Epithelial cell of esophagus (primary cell): ENCODE measurements around the gene KRTAP9-1.

Source experiments
- DNase-seq: peaks from one replicate; pipeline ENCODE4 v3.0.0; 2010; ENCODE audit warnings: low read depth
- H3K4me3 ChIP-seq: 2 replicates; pipeline ENCODE4 v1.5.1; 2011; ENCODE audit warnings: mild to moderate bottlenecking, low read length, control low read depth
- TF ChIP-seq, protein P1 (sequence below): IDR thresholded peaks from 2 replicates; pipeline ENCODE4 v1.5.1; 2011; ENCODE audit warnings: low read depth, mild to moderate bottlenecking, low read length, control low read depth, inconsistent platforms; ENCODE audit not compliant: insufficient read depth; ENCODE audit errors: missing control alignments

KRTAP9-1 gene

DNA sequence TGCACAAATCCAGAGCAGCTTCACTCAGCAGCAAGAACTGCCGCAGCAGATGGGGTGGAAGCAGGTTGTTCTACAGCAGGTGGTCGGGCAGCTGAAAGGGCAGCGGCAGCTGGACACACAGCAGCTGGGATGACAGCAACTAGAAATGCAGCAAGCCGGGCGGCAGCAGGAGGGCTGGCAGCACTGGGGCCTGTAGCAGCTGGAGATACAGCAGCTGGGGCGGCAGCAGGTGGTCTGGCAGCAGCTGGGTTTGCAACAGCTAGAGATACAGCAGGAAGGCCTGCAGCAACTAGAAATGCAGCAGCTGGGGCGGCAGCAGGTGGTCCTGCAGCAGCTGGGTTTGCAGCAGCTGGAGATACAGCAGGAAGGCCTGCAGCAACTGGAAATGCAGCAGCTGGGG is 22.1 kb upstream of the KRTAP9-1 start:
- no peak for DNase-seq
- no peak overlapping the region for H3K4me3 ChIP-seq
- TF ChIP-seq, protein P1, sequence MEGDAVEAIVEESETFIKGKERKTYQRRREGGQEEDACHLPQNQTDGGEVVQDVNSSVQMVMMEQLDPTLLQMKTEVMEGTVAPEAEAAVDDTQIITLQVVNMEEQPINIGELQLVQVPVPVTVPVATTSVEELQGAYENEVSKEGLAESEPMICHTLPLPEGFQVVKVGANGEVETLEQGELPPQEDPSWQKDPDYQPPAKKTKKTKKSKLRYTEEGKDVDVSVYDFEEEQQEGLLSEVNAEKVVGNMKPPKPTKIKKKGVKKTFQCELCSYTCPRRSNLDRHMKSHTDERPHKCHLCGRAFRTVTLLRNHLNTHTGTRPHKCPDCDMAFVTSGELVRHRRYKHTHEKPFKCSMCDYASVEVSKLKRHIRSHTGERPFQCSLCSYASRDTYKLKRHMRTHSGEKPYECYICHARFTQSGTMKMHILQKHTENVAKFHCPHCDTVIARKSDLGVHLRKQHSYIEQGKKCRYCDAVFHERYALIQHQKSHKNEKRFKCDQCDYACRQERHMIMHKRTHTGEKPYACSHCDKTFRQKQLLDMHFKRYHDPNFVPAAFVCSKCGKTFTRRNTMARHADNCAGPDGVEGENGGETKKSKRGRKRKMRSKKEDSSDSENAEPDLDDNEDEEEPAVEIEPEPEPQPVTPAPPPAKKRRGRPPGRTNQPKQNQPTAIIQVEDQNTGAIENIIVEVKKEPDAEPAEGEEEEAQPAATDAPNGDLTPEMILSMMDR: no peak

- no peak for DNase-seq
- TF ChIP-seq, protein P1: no peak
- H3K4me3 ChIP-seq: no peak within 1 kb of the TSS
Observed at GRCh38 chr17:41168121-41168520, 21.6 kb upstream of the KRTAP9-1 start, which contains the start of gene KRTAP4-3. TSS of gene KRTAP4-3 (minus strand) at chr17:41168221. CDS start at chr17:41168172, 49 bp downstream.

DNA sequence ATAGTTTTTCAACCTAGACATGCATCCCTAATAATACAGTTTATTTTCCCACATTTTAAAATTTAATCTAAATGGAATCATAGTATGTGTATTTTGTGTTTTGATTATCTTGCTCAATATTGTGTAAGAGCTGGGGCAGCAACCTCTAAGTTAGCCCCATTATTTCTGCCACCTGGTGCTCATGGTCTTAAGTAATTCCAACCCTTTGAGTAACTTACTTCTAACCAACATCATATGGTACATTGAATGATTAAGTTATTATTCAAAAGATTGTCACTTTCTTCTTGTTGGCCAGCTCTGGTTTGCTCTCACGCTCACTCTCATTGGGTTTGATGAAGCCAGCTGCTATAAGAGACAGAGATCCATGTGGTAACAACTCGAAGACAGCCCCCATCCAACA is 17.8 kb upstream of the KRTAP9-1 start:
- no peak for DNase-seq
- TF ChIP-seq, protein P1: no peak
- H3K4me3 ChIP-seq: no peak overlapping the region

GRCh38 chr17:41176744-41177387 is 12.8 kb upstream of the KRTAP9-1 start:
- no peak overlapping the region for H3K4me3 ChIP-seq
- TF ChIP-seq, protein P1: no peak
- DNase-seq: no peak

DNA sequence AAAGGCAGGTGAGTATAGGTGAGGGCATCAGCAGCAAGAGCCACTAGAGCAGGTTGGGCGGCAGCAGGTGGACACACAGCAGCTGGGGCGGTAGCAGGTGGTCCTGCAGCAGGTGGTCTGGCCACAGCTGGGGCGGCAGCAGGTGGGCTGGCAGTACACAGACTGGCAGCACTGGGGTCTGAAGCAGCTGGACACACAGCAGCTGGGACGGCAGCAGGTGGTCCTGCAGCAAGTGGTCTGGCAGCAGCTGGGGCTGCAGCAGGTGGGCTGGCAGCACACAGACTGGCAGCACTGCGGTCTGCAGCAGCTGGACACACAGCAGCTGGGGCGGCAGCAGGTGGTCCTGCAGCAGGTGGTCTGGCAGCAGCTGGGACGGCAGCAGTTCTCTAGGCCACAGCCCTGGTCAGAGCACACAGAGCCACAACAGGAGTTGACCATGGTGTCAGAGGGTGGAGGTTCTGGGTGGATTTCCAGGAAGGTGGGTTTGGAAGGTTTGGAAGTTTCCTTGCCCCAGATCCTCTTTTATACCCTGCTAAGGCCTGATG is 11.9 kb upstream of the KRTAP9-1 start, which contains the start of gene KRTAP4-2:
Gene KRTAP4-2, minus strand, starts transcription at position 495 of the 545 bp plus-strand sequence. Its CDS starts 57 bp downstream, at position 438.
- DNase-seq: no peak
- TF ChIP-seq, protein P1: no peak
- no peak within 1 kb of the TSS for H3K4me3 ChIP-seq

- H3K4me3 ChIP-seq: no peak overlapping the region
- DNase-seq: peak; percentile 81
- TF ChIP-seq, protein P1: no peak
Observed at GRCh38 chr17:41178341-41178740, 11.3 kb upstream of the KRTAP9-1 start.
